CD4-positive, alpha-beta T cell (primary cell): ENCODE results near the gene PAK6. TPM values are rescaled to one million over a fixed set of nuclear protein-coding genes. Genes with fewer than 3 reads are reported as not detected.

Experiments
- ATAC-seq: fragments of 200-7000 bp; cut with Tn5 transposase; one replicate; pipeline ENCODE4 v1.10.0; 2022; ENCODE audit warnings: mild to moderate bottlenecking; ENCODE audit not compliant: poor library complexity
- CTCF ChIA-PET: fragments of 350-600 bp; sonication (Branson Sonifier 250); formaldehyde crosslinking; loops from one replicate; lab custom pipeline; 2021; ENCODE audit warnings: antibody characterized with exemption, inconsistent platforms; lab: Charles Lee
- POLR2A ChIA-PET: fragments of 350-600 bp; sonication (Branson Sonifier 250); formaldehyde crosslinking; loops from one replicate; lab custom pipeline; 2021; ENCODE audit warnings: antibody characterized with exemption, inconsistent platforms; lab: Charles Lee
- DNase-seq, 14 experiments: peaks; one replicate each; pipeline ENCODE4 v3.0.0-alpha.2; 2013 to 2020; ENCODE audit warnings: mixed read lengths in 2 of 14
- H3K27ac ChIP-seq, 2 donors: one replicate each; pipeline versions ENCODE4 v1.5.1 to v1.7.0; 2013; ENCODE audit warnings: low read length in 2 of 2, low read depth in 1 of 2, mild to moderate bottlenecking in 1 of 2
- H3K27me3 ChIP-seq, 2 experiments: 1 replicate in 1 of 2; 2 replicates in 1 of 2; pipeline versions ENCODE4 v1.6.1 to v1.7.0; 2013; ENCODE audit warnings: low read length in 2 of 2, control low read depth in 1 of 2, mild to moderate bottlenecking in 1 of 2, moderate library complexity in 1 of 2; ENCODE audit not compliant: insufficient read depth in 2 of 2, control insufficient read depth in 1 of 2
- H3K36me3 ChIP-seq: one replicate; pipeline ENCODE4 v1.6.1; 2013; ENCODE audit warnings: low read length, control low read depth; ENCODE audit not compliant: insufficient read depth
- H3K4me1 ChIP-seq: one replicate; pipeline ENCODE4 v1.6.1; 2013; ENCODE audit warnings: low read length, control low read depth; ENCODE audit not compliant: insufficient read depth
- H3K4me3 ChIP-seq: one replicate; pipeline ENCODE4 v1.5.1; 2013; ENCODE audit warnings: mild to moderate bottlenecking, low read length, moderate library complexity
- H3K9me3 ChIP-seq, 2 experiments: 1 replicate in 1 of 2; 2 replicates in 1 of 2; pipeline versions ENCODE4 v1.6.1 to v1.7.0; 2013; ENCODE audit warnings: low read length in 2 of 2, mild to moderate bottlenecking in 2 of 2, control low read depth in 1 of 2, moderate library complexity in 1 of 2; ENCODE audit not compliant: control insufficient read depth in 1 of 2, insufficient read depth in 1 of 2
- H3K27ac Mint-ChIP-seq: one replicate; pipeline ENCODE4 v1.8.0; 2020; ENCODE audit warnings: mixed read lengths
- H3K27me3 Mint-ChIP-seq: one replicate; pipeline ENCODE4 v1.8.0; 2021; ENCODE audit warnings: mixed read lengths
- H3K36me3 Mint-ChIP-seq: one replicate; pipeline ENCODE4 v1.8.0; 2021; ENCODE audit warnings: low read depth, mixed read lengths
- H3K4me1 Mint-ChIP-seq: one replicate; pipeline ENCODE4 v1.8.0; 2021; ENCODE audit warnings: low read depth, mixed read lengths
- H3K4me3 Mint-ChIP-seq: one replicate; pipeline ENCODE4 v1.8.0; 2020; ENCODE audit warnings: mild to moderate bottlenecking, mixed read lengths
- H3K9me3 Mint-ChIP-seq: one replicate; pipeline ENCODE4 v1.8.0; 2020; ENCODE audit warnings: mixed read lengths
- intact Hi-C, 2 experiments: fragments of 100-400 bp; cut with DNase I in 1 of 2; cut with micrococcal nuclease in 1 of 2; formaldehyde crosslinking; loops; one replicate each; pipeline versions ENCODE4 v1.15.1 to v1.9.0; 2023 to 2025; cut with DNase I, micrococcal nuclease
- total RNA-seq, 174 experiments: library from RNA in 2 of 174; stranded (reverse) in 2 of 174; gene quantifications; one replicate each; pipeline ENCODE4 v1.2.3 and lab custom pipeline; 2021 to 2026
- TF ChIP-seq, protein P1 (sequence below): fragments of 200-600 bp; IDR thresholded peaks from one replicate; pipeline ENCODE4 v1.8.0; 2022; ENCODE audit warnings: antibody characterized with exemption, mild to moderate bottlenecking

Gene PAK6
- total RNA-seq, 2 experiments from 2014 or later: 0.34 to 0.36 TPM

GRCh38 chr15:40310001-40310959, 71.4 kb downstream of the PAK6 start:
- Mint-ChIP-seq H3K4me3 (peak overlapping the region; percentile 96), H3K9me3 (no peaks in the 10 kb centered on the region), H3K36me3 (peaks cover 19% of the 10 kb centered on the region), H3K27me3 (no peaks in the 10 kb centered on the region), H3K27ac (peak overlapping the region; percentile 95), H3K4me1 (peaks cover 51% of the 10 kb centered on the region)
- intact Hi-C loops: loop anchor here (1.0 kb wide), 1 partner anchor 31 kb away; no protein-coding TSS in a partner anchor
- ATAC-seq (no peak), DNase-seq (peak in 13 of 14 experiments; percentile 25 to 78 (median 56))
- Histone ChIP-seq H3K4me1 (peaks cover 61% of the 10 kb centered on the region), H3K36me3 (peaks cover 3% of the 10 kb centered on the region), H3K4me3 (no peak overlapping the region), H3K27me3 (no peaks in the 10 kb centered on the region), H3K27ac (no peak overlapping the region), H3K9me3 (no peaks in the 10 kb centered on the region)
- TF ChIP-seq, protein P1, sequence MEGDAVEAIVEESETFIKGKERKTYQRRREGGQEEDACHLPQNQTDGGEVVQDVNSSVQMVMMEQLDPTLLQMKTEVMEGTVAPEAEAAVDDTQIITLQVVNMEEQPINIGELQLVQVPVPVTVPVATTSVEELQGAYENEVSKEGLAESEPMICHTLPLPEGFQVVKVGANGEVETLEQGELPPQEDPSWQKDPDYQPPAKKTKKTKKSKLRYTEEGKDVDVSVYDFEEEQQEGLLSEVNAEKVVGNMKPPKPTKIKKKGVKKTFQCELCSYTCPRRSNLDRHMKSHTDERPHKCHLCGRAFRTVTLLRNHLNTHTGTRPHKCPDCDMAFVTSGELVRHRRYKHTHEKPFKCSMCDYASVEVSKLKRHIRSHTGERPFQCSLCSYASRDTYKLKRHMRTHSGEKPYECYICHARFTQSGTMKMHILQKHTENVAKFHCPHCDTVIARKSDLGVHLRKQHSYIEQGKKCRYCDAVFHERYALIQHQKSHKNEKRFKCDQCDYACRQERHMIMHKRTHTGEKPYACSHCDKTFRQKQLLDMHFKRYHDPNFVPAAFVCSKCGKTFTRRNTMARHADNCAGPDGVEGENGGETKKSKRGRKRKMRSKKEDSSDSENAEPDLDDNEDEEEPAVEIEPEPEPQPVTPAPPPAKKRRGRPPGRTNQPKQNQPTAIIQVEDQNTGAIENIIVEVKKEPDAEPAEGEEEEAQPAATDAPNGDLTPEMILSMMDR: peak; percentile 74
- ChIA-PET POLR2A (interaction anchor here (1.1 to 4.5 kb wide), 4 partner anchors 12 to 95 kb away, joined by 4 to 65 read pairs (median 34); partner anchors contain the start of genes INAFM2 and IVD), CTCF (interaction anchor here (0.8 to 6.4 kb wide), 6 partner anchors 11 to 35 kb away, joined by 3 to 55 read pairs (median 9); partner anchors contain the start of genes ANKRD63 and INAFM2)

DNA sequence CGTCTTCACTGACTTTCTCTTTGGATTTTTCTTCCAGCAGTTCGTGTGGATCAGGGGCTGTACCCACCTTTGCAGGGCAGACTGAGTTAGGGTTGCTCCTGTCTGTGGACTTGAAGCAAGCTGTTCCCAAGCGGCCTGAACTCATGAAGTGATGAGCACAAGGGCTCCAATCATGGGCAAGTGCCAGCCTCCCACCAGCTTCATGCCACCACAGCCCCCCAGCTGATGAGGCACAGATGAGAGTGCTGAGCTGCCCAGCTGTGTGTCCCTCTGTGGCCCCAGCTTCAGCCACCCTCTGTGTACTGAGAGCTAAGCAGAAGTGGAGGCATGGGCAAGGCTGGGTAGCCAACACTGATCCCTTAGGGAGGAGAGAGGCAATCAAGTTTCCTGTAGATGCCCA, 72.1 kb downstream of the PAK6 start:
- CTCF ChIA-PET: interaction anchor here (1.3 to 6.4 kb wide), 4 partner anchors 11 to 36 kb away, joined by 4 to 55 read pairs (median 30); partner anchors contain the start of gene INAFM2
- peaks cover 19% of the 10 kb centered on the region for H3K36me3 Mint-ChIP-seq
- DNase-seq: no peak
- TF ChIP-seq, protein P1: no peak
- H3K4me1 ChIP-seq: peaks cover 53% of the 10 kb centered on the region
- no peaks in the 10 kb centered on the region for H3K9me3 Mint-ChIP-seq
- H3K36me3 ChIP-seq: no peaks in the 10 kb centered on the region
- no peak for ATAC-seq
- no peak overlapping the region for H3K27ac ChIP-seq
- H3K4me1 Mint-ChIP-seq: peaks cover 45% of the 10 kb centered on the region
- no peaks in the 10 kb centered on the region for H3K9me3 ChIP-seq
- H3K4me3 Mint-ChIP-seq: peak overlapping the region; percentile 78
- no peak overlapping the region for H3K4me3 ChIP-seq
- no peaks in the 10 kb centered on the region for H3K27me3 ChIP-seq
- intact Hi-C loops: loop anchor here (1.0 kb wide), 1 partner anchor 32 kb away; no protein-coding TSS in a partner anchor
- no peaks in the 10 kb centered on the region for H3K27me3 Mint-ChIP-seq
- POLR2A ChIA-PET: no interaction called here
- peak overlapping the region; percentile 13 for H3K27ac Mint-ChIP-seq

GRCh38 chr15:40312370-40313158, 73.7 kb downstream of the PAK6 start:
- Histone ChIP-seq H3K4me3 (no peak overlapping the region), H3K36me3 (no peaks in the 10 kb centered on the region), H3K4me1 (peaks cover 40% of the 10 kb centered on the region), H3K27ac (no peak overlapping the region), H3K27me3 (no peaks in the 10 kb centered on the region), H3K9me3 (no peaks in the 10 kb centered on the region)
- Mint-ChIP-seq H3K4me1 (peaks cover 35% of the 10 kb centered on the region), H3K27me3 (no peaks in the 10 kb centered on the region), H3K9me3 (no peaks in the 10 kb centered on the region), H3K4me3 (no peak overlapping the region), H3K27ac (no peak overlapping the region), H3K36me3 (peaks cover 11% of the 10 kb centered on the region)
- TF ChIP-seq, protein P1: no peak
- CTCF ChIA-PET: interaction anchor here (1.3 to 6.4 kb wide), 3 partner anchors 26 to 38 kb away, joined by 4 to 45 read pairs (median 14); no protein-coding TSS in a partner anchor
- no peak for ATAC-seq
- DNase-seq: no peak
- POLR2A ChIA-PET: no interaction called here
- intact Hi-C loops: no loop called here
